GM10248 (cell line): ENCODE data around the gene SETDB2.

Experiments used
- CTCF ChIA-PET: fragments of 300-600 bp; sonication (Branson Sonifier 250); formaldehyde crosslinking; extraction: SDS; loops from one replicate; lab custom pipeline; 2021; ENCODE audit warnings: antibody characterized with exemption; lab: Yijun Ruan, JAX
- POLR2A ChIA-PET: fragments of 350-650 bp; sonication (Branson Sonifier 250); formaldehyde crosslinking; extraction: SDS; loops from one replicate; lab custom pipeline; 2020; ENCODE audit warnings: antibody characterized with exemption; lab: Yijun Ruan, JAX
- DNase-seq: peaks from one replicate; pipeline ENCODE4 v3.0.0; 2012; ENCODE audit errors: extremely low spot score
- CTCF ChIP-seq: IDR thresholded peaks from 2 replicates; pipeline ENCODE4 v1.5.1; 2012; ENCODE audit warnings: mild to moderate bottlenecking, low read depth; ENCODE audit errors: extremely low read depth, missing control alignments, control extremely low read depth

Gene SETDB2

GRCh38 chr13:49455007-49455398 lies 10.9 kb downstream of the SETDB2 start:
- DNase-seq, result no peak
- POLR2A ChIA-PET, result interaction anchor here (0.5 to 2.3 kb wide), 2 partner anchors 11 to 84 kb away, joined by 3 to 12 read pairs; partner anchors contain the start of genes CAB39L and SETDB2
- TF ChIP-seq CTCF, result no peak
- CTCF ChIA-PET, result interaction anchor here (0.9 to 1.4 kb wide), 2 partner anchors 10 to 11 kb away, joined by 3 to 6 read pairs; partner anchors contain the start of genes CAB39L and SETDB2

GRCh38 chr13:49456156-49456555 lies 12.1 kb downstream of the SETDB2 start:
- ChIA-PET CTCF (no interaction called here), POLR2A (no interaction called here)
- no peak for DNase-seq
- TF ChIP-seq CTCF, result no peak

- ChIA-PET CTCF (interaction anchor here (1.1 to 2.5 kb wide), 2 partner anchors 14 to 37 kb away, joined by 3 to 6 read pairs; partner anchors contain the start of gene CAB39L), POLR2A (interaction anchor here (0.7 kb wide), 2 partner anchors 86 to 149 kb away, joined by 4 to 7 read pairs; no protein-coding TSS in a partner anchor)
- TF ChIP-seq CTCF, result no peak
- DNase-seq, result no peak
Observed at GRCh38 chr13:49457221-49457620, 13.1 kb downstream of the SETDB2 start.

GRCh38 chr13:49459580-49459979 lies 15.5 kb downstream of the SETDB2 start:
- no peak for DNase-seq
- CTCF ChIA-PET, result interaction anchor here (0.9 to 2.5 kb wide), 6 partner anchors 10 to 26 kb away, joined by 3 to 6 read pairs (median 4); partner anchors contain the start of genes CAB39L and SETDB2
- POLR2A ChIA-PET, result no interaction called here
- no peak for TF ChIP-seq CTCF

- TF ChIP-seq CTCF, result no peak
- ChIA-PET POLR2A (no interaction called here), CTCF (no interaction called here)
- DNase-seq, result no peak
Observed at GRCh38 chr13:49464085-49464484, 20.0 kb downstream of the SETDB2 start.

GRCh38 chr13:49464621-49465325 lies 20.7 kb downstream of the SETDB2 start:
- no peak for TF ChIP-seq CTCF
- ChIA-PET POLR2A (interaction anchor here (0.7 kb wide), 1 partner anchor 29 kb away, joined by 3 read pairs; no protein-coding TSS in a partner anchor), CTCF (interaction anchor here (1.1 to 1.3 kb wide), 2 partner anchors 9 to 28 kb away, joined by 3 to 4 read pairs; no protein-coding TSS in a partner anchor)
- DNase-seq, result no peak
